ENCODE results near the gene MYO10. TPM values are rescaled to one million over a fixed set of nuclear protein-coding genes. Genes with fewer than 3 reads are reported as not detected.

The MYO10 gene
- total RNA-seq, 1 donor from 2014 or later = 23.1 TPM

DNA sequence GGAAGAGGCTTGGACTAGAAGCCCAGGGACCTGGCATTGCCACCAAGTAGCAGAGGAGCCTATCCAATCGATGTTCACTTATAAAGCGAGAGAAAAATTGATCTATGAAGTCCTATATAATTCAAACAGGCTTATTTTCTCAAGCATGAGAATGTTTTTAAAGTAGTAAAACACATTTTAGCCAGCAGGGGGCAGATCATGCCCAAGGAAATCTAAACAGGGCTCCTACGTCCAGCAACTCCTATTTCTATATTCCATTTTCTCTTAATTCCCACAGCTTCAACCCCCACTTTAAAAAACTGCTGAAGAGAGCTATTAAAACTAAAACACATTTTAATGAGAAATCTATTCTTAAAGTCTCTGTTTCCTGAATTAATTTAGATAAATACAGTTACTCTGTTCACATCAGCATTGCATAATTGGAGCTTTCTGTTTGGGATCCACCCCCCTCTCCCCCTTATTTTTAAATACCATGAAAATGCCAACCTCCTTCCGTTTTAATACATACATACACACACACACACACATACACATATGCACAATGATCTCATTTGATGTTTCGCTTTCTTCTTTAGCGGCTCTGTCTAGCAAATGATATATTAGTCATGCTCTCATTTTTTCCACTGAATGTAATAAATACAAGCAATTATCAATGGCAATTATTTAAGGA lies 144.9 kb downstream of the MYO10 start:
- DNase-seq = no peak
- peaks cover 20% of the 10 kb centered on the region for H3K4me1 Mint-ChIP-seq (ENCODE audit: low read depth, unreplicated experiment)
- H3K4me3 Mint-ChIP-seq (ENCODE audit: unreplicated experiment) = no peak overlapping the region
- peaks cover 17% of the 10 kb centered on the region for H3K27me3 Mint-ChIP-seq (ENCODE audit: unreplicated experiment)
- peak overlapping the region; percentile 48 for H3K27ac Mint-ChIP-seq (ENCODE audit: unreplicated experiment)
- TF ChIP-seq, protein P1, sequence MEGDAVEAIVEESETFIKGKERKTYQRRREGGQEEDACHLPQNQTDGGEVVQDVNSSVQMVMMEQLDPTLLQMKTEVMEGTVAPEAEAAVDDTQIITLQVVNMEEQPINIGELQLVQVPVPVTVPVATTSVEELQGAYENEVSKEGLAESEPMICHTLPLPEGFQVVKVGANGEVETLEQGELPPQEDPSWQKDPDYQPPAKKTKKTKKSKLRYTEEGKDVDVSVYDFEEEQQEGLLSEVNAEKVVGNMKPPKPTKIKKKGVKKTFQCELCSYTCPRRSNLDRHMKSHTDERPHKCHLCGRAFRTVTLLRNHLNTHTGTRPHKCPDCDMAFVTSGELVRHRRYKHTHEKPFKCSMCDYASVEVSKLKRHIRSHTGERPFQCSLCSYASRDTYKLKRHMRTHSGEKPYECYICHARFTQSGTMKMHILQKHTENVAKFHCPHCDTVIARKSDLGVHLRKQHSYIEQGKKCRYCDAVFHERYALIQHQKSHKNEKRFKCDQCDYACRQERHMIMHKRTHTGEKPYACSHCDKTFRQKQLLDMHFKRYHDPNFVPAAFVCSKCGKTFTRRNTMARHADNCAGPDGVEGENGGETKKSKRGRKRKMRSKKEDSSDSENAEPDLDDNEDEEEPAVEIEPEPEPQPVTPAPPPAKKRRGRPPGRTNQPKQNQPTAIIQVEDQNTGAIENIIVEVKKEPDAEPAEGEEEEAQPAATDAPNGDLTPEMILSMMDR (IDR thresholded peaks at IDR 0.05; ENCODE audit: partially characterized antibody, unreplicated experiment) = peak; percentile 91
- H3K36me3 Mint-ChIP-seq (ENCODE audit: unreplicated experiment) = no peaks in the 10 kb centered on the region
- H3K9me3 Mint-ChIP-seq (ENCODE audit: unreplicated experiment) = peaks cover 12% of the 10 kb centered on the region

DNA sequence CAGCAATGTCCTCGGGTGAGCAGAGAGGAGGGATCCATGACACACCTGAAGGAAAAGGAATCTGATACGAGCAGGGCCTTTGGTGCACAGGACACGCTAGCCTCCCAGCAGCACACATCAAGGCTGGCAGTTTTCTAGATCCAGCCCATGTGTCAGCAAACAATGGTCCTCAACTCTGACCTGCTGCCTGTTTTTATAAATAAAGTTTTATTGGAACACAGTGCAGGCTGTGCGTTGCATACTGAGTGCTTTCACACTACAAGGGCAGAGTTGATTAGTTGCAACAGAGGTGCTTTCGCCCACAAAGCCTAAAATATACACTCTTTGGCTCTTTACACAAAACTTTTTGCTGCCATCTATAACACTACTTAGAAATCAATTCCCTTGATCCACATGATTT lies 147.1 kb downstream of the MYO10 start:
- TF ChIP-seq, protein P1 (IDR thresholded peaks at IDR 0.05; ENCODE audit: partially characterized antibody, unreplicated experiment) = no peak
- Mint-ChIP-seq H3K9me3 (ENCODE audit: unreplicated experiment) (peaks cover 15% of the 10 kb centered on the region), H3K27me3 (ENCODE audit: unreplicated experiment) (peaks cover 21% of the 10 kb centered on the region), H3K36me3 (ENCODE audit: unreplicated experiment) (no peaks in the 10 kb centered on the region), H3K4me1 (ENCODE audit: low read depth, unreplicated experiment) (peaks cover 27% of the 10 kb centered on the region), H3K4me3 (ENCODE audit: unreplicated experiment) (no peak overlapping the region), H3K27ac (ENCODE audit: unreplicated experiment) (no peak overlapping the region)
- DNase-seq = no peak

DNA sequence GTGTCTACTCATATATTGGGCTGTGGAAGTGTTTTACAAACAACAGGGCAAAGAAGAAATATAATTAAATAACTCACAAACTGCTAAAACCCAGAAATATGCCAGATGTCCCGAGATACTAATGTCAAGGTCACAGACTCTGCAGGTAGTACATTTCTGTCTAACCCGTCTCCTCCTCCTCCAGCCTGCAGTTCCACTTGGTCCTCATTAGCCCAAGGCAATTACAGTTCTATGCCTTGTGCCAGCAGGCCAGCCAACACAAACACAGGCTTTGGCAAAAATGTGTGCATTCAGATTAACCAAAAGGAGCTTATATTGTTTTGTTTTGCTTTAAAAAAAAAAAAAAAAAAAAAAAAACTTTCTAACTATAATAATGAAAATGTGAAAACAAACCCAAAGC lies 148.8 kb downstream of the MYO10 start:
- Mint-ChIP-seq H3K27ac (ENCODE audit: unreplicated experiment) (no peak overlapping the region), H3K27me3 (ENCODE audit: unreplicated experiment) (peaks cover 19% of the 10 kb centered on the region), H3K36me3 (ENCODE audit: unreplicated experiment) (no peaks in the 10 kb centered on the region), H3K9me3 (ENCODE audit: unreplicated experiment) (peaks cover 12% of the 10 kb centered on the region), H3K4me1 (ENCODE audit: low read depth, unreplicated experiment) (peaks cover 23% of the 10 kb centered on the region), H3K4me3 (ENCODE audit: unreplicated experiment) (no peak overlapping the region)
- no peak for DNase-seq
- TF ChIP-seq, protein P1 (IDR thresholded peaks at IDR 0.05; ENCODE audit: partially characterized antibody, unreplicated experiment) = no peak

DNA sequence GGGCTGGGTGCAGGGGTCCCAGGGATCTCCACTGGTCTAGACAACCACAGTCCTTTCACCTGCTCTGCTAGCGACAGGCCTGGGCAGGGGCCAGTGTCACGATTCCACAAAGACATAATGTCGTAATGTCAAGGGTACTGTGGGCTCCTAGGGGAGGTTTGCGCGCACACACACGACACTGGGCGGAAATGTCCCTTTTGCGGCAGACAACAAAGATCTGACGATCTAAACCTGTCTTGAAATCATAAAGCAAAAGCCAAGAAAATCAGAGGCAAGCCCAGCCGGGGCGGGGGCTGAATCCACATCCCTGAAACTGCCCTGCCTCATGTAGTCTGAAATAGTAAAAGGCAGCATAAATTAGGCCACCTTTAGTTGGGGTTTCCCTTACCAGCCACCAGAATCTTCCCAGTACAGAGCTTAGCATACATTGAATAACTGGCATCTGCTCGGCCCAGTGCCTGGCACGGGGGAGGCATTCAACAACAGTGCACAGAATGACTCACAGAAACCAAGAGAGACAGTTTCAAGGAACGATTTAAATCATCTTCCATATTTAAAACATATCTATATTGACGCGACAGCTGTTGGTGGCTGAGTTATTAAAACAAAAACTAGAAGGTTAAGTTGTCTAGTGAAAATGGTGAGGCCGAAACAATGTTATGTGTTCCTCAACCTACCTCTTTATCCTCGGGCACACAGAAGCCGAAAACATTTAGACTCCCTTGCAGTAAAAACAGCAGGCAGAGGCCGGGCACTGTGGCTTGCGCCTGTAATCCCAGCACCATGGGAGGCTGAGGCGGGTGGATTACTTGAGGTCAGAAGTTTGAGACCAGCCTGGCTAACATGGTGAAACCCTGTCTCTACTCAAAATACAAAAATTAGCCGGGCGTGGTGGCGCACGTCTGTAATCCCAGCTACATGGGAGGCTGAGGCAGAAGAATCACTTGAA lies 151.0 kb downstream of the MYO10 start:
- Mint-ChIP-seq H3K4me1 (ENCODE audit: low read depth, unreplicated experiment) (peaks cover 10% of the 10 kb centered on the region), H3K36me3 (ENCODE audit: unreplicated experiment) (no peaks in the 10 kb centered on the region), H3K27me3 (ENCODE audit: unreplicated experiment) (peaks cover 12% of the 10 kb centered on the region), H3K27ac (ENCODE audit: unreplicated experiment) (no peak overlapping the region), H3K9me3 (ENCODE audit: unreplicated experiment) (peaks cover 11% of the 10 kb centered on the region), H3K4me3 (ENCODE audit: unreplicated experiment) (no peak overlapping the region)
- TF ChIP-seq, protein P1 (IDR thresholded peaks at IDR 0.05; ENCODE audit: partially characterized antibody, unreplicated experiment) = no peak
- DNase-seq = no peak

All from glutamatergic neuron (in vitro differentiated cells).